GM23338 (cell line): ENCODE results near the gene VAMP8. TPM values are rescaled to one million over a fixed set of nuclear protein-coding genes. Genes with fewer than 3 reads are reported as not detected.
"Not testable (repeated sequence)": the region's sequence is repeated elsewhere in the genome, so short reads cannot be mapped to it uniquely, and the experiment has no call there.

Source experiments
- ATAC-seq: fragments of 200-7000 bp; cut with Tn5 transposase; 3 replicates; pipeline ENCODE4 v1.9.1; 2020
- DNase-seq: peaks from one replicate; pipeline ENCODE4 v3.0.0-alpha.2; 2015; ENCODE audit warnings: low spot score
- H2AFZ ChIP-seq: fragments of 200-600 bp; sonication (generic); 2 replicates; pipeline ENCODE4 v1.8.0; 2016; ENCODE audit warnings: antibody characterized with exemption, mild to moderate bottlenecking, moderate library complexity
- H3F3A ChIP-seq: fragments of 200-600 bp; sonication (generic); replicated peaks from 2 replicates; pipeline ENCODE4 v1.8.0; 2017; ENCODE audit warnings: antibody characterized with exemption, mixed run types, low read depth
- H3K27ac ChIP-seq: fragments of 200-600 bp; sonication (generic); 2 replicates; pipeline ENCODE4 v1.6.1; 2016; ENCODE audit warnings: low read depth
- H3K27me3 ChIP-seq: fragments of 200-600 bp; sonication (generic); 2 replicates; pipeline ENCODE4 v1.8.0; 2016; ENCODE audit warnings: mild to moderate bottlenecking, mixed run types, moderate library complexity; ENCODE audit not compliant: insufficient read depth
- H3K36me3 ChIP-seq: fragments of 200-600 bp; sonication (generic); 2 replicates; pipeline ENCODE4 v1.8.0; 2016; ENCODE audit warnings: mild to moderate bottlenecking; ENCODE audit not compliant: insufficient read depth
- H3K4me1 ChIP-seq: fragments of 200-600 bp; sonication (generic); 2 replicates; pipeline ENCODE4 v1.8.0; 2016; ENCODE audit warnings: mild to moderate bottlenecking, moderate library complexity; ENCODE audit not compliant: insufficient read depth
- H3K4me2 ChIP-seq: fragments of 200-600 bp; sonication (generic); 2 replicates; pipeline ENCODE4 v1.7.1; 2017; ENCODE audit warnings: mixed run types
- H3K4me3 ChIP-seq: fragments of 200-600 bp; sonication (generic); 2 replicates; pipeline ENCODE4 v1.6.1; 2016; ENCODE audit warnings: mixed run types
- H3K79me2 ChIP-seq: fragments of 200-600 bp; sonication (generic); replicated peaks from 2 replicates; pipeline ENCODE4 v1.8.0; 2017; ENCODE audit warnings: mild to moderate bottlenecking; ENCODE audit not compliant: insufficient read depth
- H3K9me2 ChIP-seq: fragments of 200-600 bp; sonication (generic); 2 replicates; pipeline ENCODE4 v1.8.0; 2017; ENCODE audit not compliant: insufficient read depth
- H4K20me1 ChIP-seq: fragments of 200-600 bp; sonication (generic); replicated peaks from 2 replicates; pipeline ENCODE4 v1.8.0; 2017; ENCODE audit warnings: mild to moderate bottlenecking; ENCODE audit not compliant: insufficient read depth
- H3K27ac Mint-ChIP-seq: 2 replicates; pipeline ENCODE4 v1.8.0; 2020; ENCODE audit warnings: inconsistent platforms, mild to moderate bottlenecking, moderate library complexity, mixed read lengths
- H3K27me3 Mint-ChIP-seq: 3 replicates; pipeline ENCODE4 v1.8.0; 2022; ENCODE audit warnings: low read depth, mild to moderate bottlenecking, moderate library complexity, mixed read lengths, inconsistent platforms; ENCODE audit not compliant: insufficient read depth, poor library complexity
- H3K36me3 Mint-ChIP-seq: 3 replicates; pipeline ENCODE4 v1.8.0; 2021; ENCODE audit warnings: low read depth, mild to moderate bottlenecking, inconsistent platforms, moderate library complexity, mixed read lengths
- H3K4me1 Mint-ChIP-seq: 3 replicates; pipeline ENCODE4 v1.8.0; 2020; ENCODE audit warnings: mild to moderate bottlenecking, inconsistent platforms, mixed read lengths
- H3K4me3 Mint-ChIP-seq: 3 replicates; pipeline ENCODE4 v1.8.0; 2021; ENCODE audit warnings: moderate library complexity, mild to moderate bottlenecking, inconsistent platforms, mixed read lengths
- H3K9me3 Mint-ChIP-seq: 3 replicates; pipeline ENCODE4 v1.8.0; 2020; ENCODE audit warnings: moderate library complexity, mild to moderate bottlenecking, inconsistent platforms, mixed read lengths
- CREB1 ChIP-seq: fragments of 250-450 bp; sonication (Bioruptor Pico); IDR thresholded peaks from 2 replicates; pipeline ENCODE4 v1.5.0; 2020; ENCODE audit warnings: low read depth, mild to moderate bottlenecking, moderate library complexity
- CTCF ChIP-seq, 2 experiments: fragments of 200-600 bp in 1 of 2; sonication (generic) in 1 of 2; conservative IDR thresholded peaks; 2 replicates each; pipeline versions ENCODE4 v1.5.1 to v1.6.1; 2016 to 2017; ENCODE audit warnings: antibody characterized with exemption in 2 of 2, low read depth in 2 of 2, mild to moderate bottlenecking in 2 of 2, moderate library complexity in 1 of 2
- ETS1 ChIP-seq: IDR thresholded peaks from 2 replicates; pipeline ENCODE4 v1.6.1; 2016; ENCODE audit warnings: antibody characterized with exemption
- EZH2phosphoT487 ChIP-seq: fragments of 200-600 bp; sonication (generic); IDR thresholded peaks from one replicate; pipeline ENCODE4 v1.8.1; 2018; ENCODE audit warnings: antibody characterized with exemption; ENCODE audit not compliant: unreplicated experiment
- JUNB ChIP-seq: IDR thresholded peaks from one replicate; pipeline ENCODE4 v1.6.1; 2016; ENCODE audit warnings: antibody characterized with exemption; ENCODE audit not compliant: unreplicated experiment
- POLR2AphosphoS5 ChIP-seq: IDR thresholded peaks from 2 replicates; pipeline ENCODE4 v1.6.1; 2016; ENCODE audit warnings: antibody characterized with exemption, low read depth
- STAT1 ChIP-seq: IDR thresholded peaks from one replicate; pipeline ENCODE4 v1.6.1; 2016; ENCODE audit warnings: antibody characterized with exemption; ENCODE audit not compliant: unreplicated experiment
- ZNF114 ChIP-seq: fragments of 250-450 bp; sonication (Bioruptor Pico); IDR thresholded peaks from 2 replicates; pipeline ENCODE4 v1.5.0; 2020; ENCODE audit warnings: mild to moderate bottlenecking, moderate library complexity
- ZNF331 ChIP-seq: fragments of 250-450 bp; sonication (Bioruptor Pico); IDR thresholded peaks from 2 replicates; pipeline ENCODE4 v1.5.0; 2020; ENCODE audit warnings: low read depth, mild to moderate bottlenecking, moderate library complexity
- polyA plus RNA-seq: library from polyadenylated mRNA; unstranded; fragments of >200 nt; fragmentation: Nextera tagmentation; extraction: Ambion mirVana; gene quantifications from 2 replicates; pipeline ENCODE4 v1.2.1, GENCODE V29; 2016
- total RNA-seq: library from RNA; depleted of rRNA; stranded (reverse); fragments of >200 nt; shearing (Covaris generic); gene quantifications from 2 replicates; pipeline ENCODE4 v1.2.3, GENCODE V29; 2014

The VAMP8 gene
- total and polyA plus RNA-seq, 2 experiments from 2014 or later = 16.3 to 71.7 TPM

- TF ChIP-seq CTCF (conservative IDR thresholded peaks at IDR 0.05; ENCODE audit: low read depth in 2 of 2) = no peak
These were observed 38.0 kb downstream of the VAMP8 start (continued) for GRCh38 chr2:85615413-85615728.

GRCh38 chr2:85617723-85618122 is 40.3 kb downstream of the VAMP8 start:
- H3K27ac Mint-ChIP-seq = 0 out of 2 replicates have a peak overlapping the region, but pooled peaks have one; percentile 18

GRCh38 chr2:85619617-85620016 is 42.2 kb downstream of the VAMP8 start:
- peaks cover 61% of the 10 kb centered on the region for H3K79me2 ChIP-seq
- no peaks in the 10 kb centered on the region for H3K9me2 ChIP-seq
- H3K36me3 ChIP-seq = peaks cover 57% of the 10 kb centered on the region
- TF ChIP-seq ZNF114 (CRISPR knock-in tag) = no peak
- TF ChIP-seq POLR2AphosphoS5 = no peak
- ATAC-seq (no peak), DNase-seq (no peak)
- Mint-ChIP-seq H3K27ac (no peak overlapping the region), H3K36me3 (peaks cover 46% of the 10 kb centered on the region), H3K4me3 (no peak overlapping the region), H3K27me3 (peaks cover 2% of the 10 kb centered on the region), H3K9me3 (no peaks in the 10 kb centered on the region), H3K4me1 (peaks cover 3% of the 10 kb centered on the region; the same call in 1 of the 3 replicates)
- peaks cover 10% of the 10 kb centered on the region for H3K4me1 ChIP-seq
- H3K27ac ChIP-seq = no peak overlapping the region
- H3K27me3 ChIP-seq = no peaks in the 10 kb centered on the region
- no peak overlapping the region for H2AFZ ChIP-seq
- H3K4me3 ChIP-seq = no peak overlapping the region
- no peak overlapping the region for H3K4me2 ChIP-seq
- peaks cover 8% of the 10 kb centered on the region; the same call in 1 of the 2 replicates for H3F3A ChIP-seq
- H4K20me1 ChIP-seq = peaks cover 42% of the 10 kb centered on the region

More at GRCh38 chr2:85617723-85618122, 40.3 kb downstream of the VAMP8 start:
- H3K27me3 ChIP-seq, H3K27ac ChIP-seq, H3K27me3 Mint-ChIP-seq, H3F3A ChIP-seq, H3K9me3 Mint-ChIP-seq, H2AFZ ChIP-seq, H3K9me2 ChIP-seq, H3K4me1 Mint-ChIP-seq, DNase-seq, ATAC-seq: not testable (repeated sequence)
- H3K4me2 ChIP-seq = peak overlapping the region; percentile 86; the same call in 1 of the 2 replicates
- H3K4me3 Mint-ChIP-seq = peak overlapping the region; percentile 94
- peaks cover 59% of the 10 kb centered on the region for H3K79me2 ChIP-seq
- peaks cover 29% of the 10 kb centered on the region for H3K36me3 Mint-ChIP-seq
- peaks cover 39% of the 10 kb centered on the region for H3K36me3 ChIP-seq
- peaks cover 10% of the 10 kb centered on the region for H3K4me1 ChIP-seq
- H3K4me3 ChIP-seq = peak overlapping the region; percentile 82; the same call in 1 of the 2 replicates
- H4K20me1 ChIP-seq = peaks cover 32% of the 10 kb centered on the region

- peaks cover 5% of the 10 kb centered on the region for H3K27me3 Mint-ChIP-seq
- no peak overlapping the region for H3K27ac ChIP-seq
- peaks cover 63% of the 10 kb centered on the region for H3K36me3 Mint-ChIP-seq
- H4K20me1 ChIP-seq = peaks cover 42% of the 10 kb centered on the region
- peaks cover 10% of the 10 kb centered on the region; the same call in 1 of the 2 replicates for H3K4me1 ChIP-seq
- H3K4me3 Mint-ChIP-seq = no peak overlapping the region
- no peak overlapping the region for H3K4me3 ChIP-seq
- peaks cover 3% of the 10 kb centered on the region; the same call in 1 of the 3 replicates for H3K4me1 Mint-ChIP-seq
- no peak overlapping the region for H3K4me2 ChIP-seq
- H3F3A ChIP-seq = no peaks in the 10 kb centered on the region; the same call in 1 of the 2 replicates
- no peaks in the 10 kb centered on the region for H3K9me2 ChIP-seq
- no peaks in the 10 kb centered on the region for H3K27me3 ChIP-seq
- peaks cover 74% of the 10 kb centered on the region for H3K36me3 ChIP-seq
- DNase-seq (no peak), ATAC-seq (no peak)
- H3K27ac Mint-ChIP-seq = no peak overlapping the region
- no peaks in the 10 kb centered on the region for H3K9me3 Mint-ChIP-seq
- no peak overlapping the region for H2AFZ ChIP-seq
- H3K79me2 ChIP-seq = peaks cover 59% of the 10 kb centered on the region
- TF ChIP-seq EZH2phosphoT487 = no peak
- TF ChIP-seq ETS1 = no peak
- TF ChIP-seq ZNF114 (CRISPR knock-in tag) = no peak
- no peak for TF ChIP-seq CREB1 (CRISPR knock-in tag)
- TF ChIP-seq JUNB = no peak
- TF ChIP-seq CTCF (conservative IDR thresholded peaks at IDR 0.05; ENCODE audit: low read depth in 2 of 2) = no peak
- TF ChIP-seq ZNF331 (CRISPR knock-in tag) = no peak
- TF ChIP-seq STAT1 = no peak
These were observed 44.0 kb downstream of the VAMP8 start for GRCh38 chr2:85621338-85621737.
